ENCODE data around the gene ATRN. TPM values are rescaled to one million over a fixed set of nuclear protein-coding genes. Genes with fewer than 3 reads are reported as not detected.

Gene ATRN
- total RNA-seq, 1 donor from 2014 or later = 37.0 TPM

DNA sequence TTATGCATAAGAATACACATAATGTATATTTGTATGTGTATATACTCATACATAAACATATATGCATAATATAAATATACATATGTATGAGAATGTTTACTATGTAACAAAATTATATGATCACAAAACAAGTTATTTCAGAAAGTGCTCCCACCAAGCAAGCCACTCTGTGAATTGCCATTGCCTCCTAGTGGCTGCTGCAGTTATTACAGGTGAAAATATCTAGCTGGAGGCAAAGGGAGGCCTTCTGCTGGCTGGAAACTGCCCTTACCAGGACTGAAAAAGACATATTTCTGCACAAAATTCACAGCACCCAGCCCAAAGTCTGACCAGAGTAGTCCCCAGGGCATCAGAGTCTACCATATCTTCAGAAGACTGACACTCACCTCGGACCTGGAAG, 225.4 kb downstream of the ATRN start:
- TF ChIP-seq, protein P1, sequence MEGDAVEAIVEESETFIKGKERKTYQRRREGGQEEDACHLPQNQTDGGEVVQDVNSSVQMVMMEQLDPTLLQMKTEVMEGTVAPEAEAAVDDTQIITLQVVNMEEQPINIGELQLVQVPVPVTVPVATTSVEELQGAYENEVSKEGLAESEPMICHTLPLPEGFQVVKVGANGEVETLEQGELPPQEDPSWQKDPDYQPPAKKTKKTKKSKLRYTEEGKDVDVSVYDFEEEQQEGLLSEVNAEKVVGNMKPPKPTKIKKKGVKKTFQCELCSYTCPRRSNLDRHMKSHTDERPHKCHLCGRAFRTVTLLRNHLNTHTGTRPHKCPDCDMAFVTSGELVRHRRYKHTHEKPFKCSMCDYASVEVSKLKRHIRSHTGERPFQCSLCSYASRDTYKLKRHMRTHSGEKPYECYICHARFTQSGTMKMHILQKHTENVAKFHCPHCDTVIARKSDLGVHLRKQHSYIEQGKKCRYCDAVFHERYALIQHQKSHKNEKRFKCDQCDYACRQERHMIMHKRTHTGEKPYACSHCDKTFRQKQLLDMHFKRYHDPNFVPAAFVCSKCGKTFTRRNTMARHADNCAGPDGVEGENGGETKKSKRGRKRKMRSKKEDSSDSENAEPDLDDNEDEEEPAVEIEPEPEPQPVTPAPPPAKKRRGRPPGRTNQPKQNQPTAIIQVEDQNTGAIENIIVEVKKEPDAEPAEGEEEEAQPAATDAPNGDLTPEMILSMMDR (IDR thresholded peaks at IDR 0.05; ENCODE audit: unreplicated experiment) = peak; percentile 70
- H3K27me3 Mint-ChIP-seq (ENCODE audit: unreplicated experiment) = peaks cover 2% of the 10 kb centered on the region
- no peaks in the 10 kb centered on the region for H3K9me3 Mint-ChIP-seq (ENCODE audit: unreplicated experiment)
- H3K4me1 Mint-ChIP-seq (ENCODE audit: unreplicated experiment) = no peaks in the 10 kb centered on the region
- no peak for DNase-seq (ENCODE audit: low spot score)
- no peak overlapping the region for H3K27ac Mint-ChIP-seq (ENCODE audit: unreplicated experiment)
- no peak overlapping the region for H3K4me3 Mint-ChIP-seq (ENCODE audit: unreplicated experiment)
- H3K36me3 Mint-ChIP-seq (ENCODE audit: low read depth, unreplicated experiment) = no peaks in the 10 kb centered on the region

DNA sequence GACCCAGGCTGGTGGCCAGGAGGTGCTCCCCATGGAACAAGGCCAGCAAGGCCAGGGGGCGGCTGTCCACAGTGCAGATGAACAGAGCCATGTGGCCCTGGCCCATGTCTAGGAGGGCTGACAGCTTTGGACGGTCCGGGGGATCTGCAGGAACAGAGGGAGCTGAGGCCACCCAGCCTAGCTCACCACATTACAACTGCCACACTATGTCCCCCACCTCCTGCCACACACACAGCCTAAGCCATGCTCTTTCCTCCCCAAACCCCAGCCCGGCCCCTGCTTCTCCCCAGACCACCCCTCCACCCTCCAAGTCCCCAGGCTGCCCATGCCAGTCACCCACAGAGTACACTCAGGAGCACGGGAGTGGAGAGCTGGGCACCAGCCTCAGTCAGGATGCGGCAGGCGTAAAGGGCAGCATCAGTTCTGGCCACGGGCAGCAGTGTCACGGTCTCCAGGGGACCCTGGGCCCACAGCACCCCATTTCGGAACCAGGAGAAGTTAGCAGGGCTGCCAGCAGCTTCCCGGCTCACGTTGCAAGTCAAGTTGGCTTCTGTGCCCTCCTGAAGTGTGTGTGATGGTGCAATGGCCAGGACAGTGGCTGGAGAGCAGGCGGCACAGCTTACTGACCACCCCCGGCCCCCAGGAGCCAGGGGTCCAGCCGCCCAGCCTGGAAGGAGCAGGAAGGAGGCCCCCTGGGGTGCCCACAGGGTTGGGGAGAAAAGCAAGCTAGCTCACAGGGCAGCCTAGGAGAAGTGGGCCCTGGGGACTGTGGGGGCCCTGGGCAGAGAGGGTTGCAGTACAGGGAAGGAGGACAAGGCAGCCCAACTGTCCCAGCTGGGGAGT, 226.1 kb downstream of the ATRN start:
- TF ChIP-seq, protein P1 (IDR thresholded peaks at IDR 0.05; ENCODE audit: unreplicated experiment) = no peak
- DNase-seq (ENCODE audit: low spot score) = no peak
- Mint-ChIP-seq H3K27me3 (ENCODE audit: unreplicated experiment) (peaks cover 2% of the 10 kb centered on the region), H3K27ac (ENCODE audit: unreplicated experiment) (no peak overlapping the region), H3K36me3 (ENCODE audit: low read depth, unreplicated experiment) (no peaks in the 10 kb centered on the region), H3K9me3 (ENCODE audit: unreplicated experiment) (no peaks in the 10 kb centered on the region), H3K4me3 (ENCODE audit: unreplicated experiment) (no peak overlapping the region), H3K4me1 (ENCODE audit: unreplicated experiment) (no peaks in the 10 kb centered on the region)

DNA sequence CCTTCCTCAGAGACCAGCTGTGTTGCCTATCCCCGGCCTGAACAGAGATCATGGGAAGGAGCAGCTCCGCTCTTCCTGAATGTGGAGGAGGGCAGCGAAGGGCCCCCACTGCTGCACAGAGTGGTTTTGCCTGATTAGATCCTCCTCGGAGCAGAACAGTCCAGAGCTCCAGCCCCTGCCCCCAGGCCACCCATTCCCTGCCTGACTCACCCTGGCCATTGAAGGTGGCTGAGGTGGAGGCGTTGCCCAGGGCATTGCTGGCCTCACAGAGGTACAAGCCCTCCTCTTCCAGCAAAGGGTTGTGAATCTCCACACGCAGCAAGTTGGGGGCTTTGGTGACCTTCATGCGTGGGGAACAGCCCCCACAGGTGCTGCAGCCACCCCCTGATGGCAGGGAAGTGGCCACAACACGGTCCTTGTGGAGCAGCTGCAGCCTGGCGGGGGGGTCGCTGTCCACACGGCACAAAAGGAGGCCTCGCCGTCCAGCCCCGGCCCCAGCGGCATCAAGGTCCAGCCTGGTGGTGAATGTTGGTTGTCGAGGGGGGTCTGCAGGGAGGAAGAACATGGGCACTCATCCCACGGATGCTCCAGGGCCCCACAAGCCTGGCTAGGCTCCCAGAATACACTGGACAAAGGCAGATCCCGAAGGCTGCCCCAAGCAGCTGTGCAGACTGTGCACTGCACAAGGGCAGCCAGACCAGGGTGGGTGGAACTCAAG, 226.9 kb downstream of the ATRN start:
- TF ChIP-seq, protein P1 (IDR thresholded peaks at IDR 0.05; ENCODE audit: unreplicated experiment) = no peak
- Mint-ChIP-seq H3K36me3 (ENCODE audit: low read depth, unreplicated experiment) (no peaks in the 10 kb centered on the region), H3K4me1 (ENCODE audit: unreplicated experiment) (no peaks in the 10 kb centered on the region), H3K27me3 (ENCODE audit: unreplicated experiment) (peaks cover 2% of the 10 kb centered on the region), H3K27ac (ENCODE audit: unreplicated experiment) (no peak overlapping the region), H3K4me3 (ENCODE audit: unreplicated experiment) (no peak overlapping the region), H3K9me3 (ENCODE audit: unreplicated experiment) (no peaks in the 10 kb centered on the region)
- DNase-seq (ENCODE audit: low spot score) = no peak

DNA sequence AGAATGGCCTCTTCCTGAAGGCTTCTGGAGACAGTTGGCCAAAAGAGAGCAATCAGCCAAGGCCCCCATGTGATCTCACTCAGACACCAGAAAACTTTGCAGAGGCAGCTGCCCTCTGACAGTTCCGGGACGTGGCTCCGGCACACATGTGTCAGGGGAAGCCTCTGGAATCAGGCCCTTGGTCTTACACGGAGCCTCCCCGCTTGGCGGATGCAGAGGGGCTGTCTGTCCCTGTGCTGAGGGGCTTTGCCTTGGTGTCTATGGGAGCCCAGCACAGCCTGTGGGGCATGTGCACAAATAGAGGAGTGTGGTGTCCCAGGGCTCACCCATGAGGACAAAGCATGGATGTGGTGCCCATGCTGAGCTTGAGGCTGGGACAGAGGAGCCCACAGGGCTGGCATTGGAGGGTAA, 227.8 kb downstream of the ATRN start:
- Mint-ChIP-seq H3K27me3 (ENCODE audit: unreplicated experiment) (peaks cover 2% of the 10 kb centered on the region), H3K4me3 (ENCODE audit: unreplicated experiment) (no peak overlapping the region), H3K27ac (ENCODE audit: unreplicated experiment) (no peak overlapping the region)

More for the DNA sequence above, 227.8 kb downstream of the ATRN start:
- Mint-ChIP-seq H3K4me1 (ENCODE audit: unreplicated experiment) (no peaks in the 10 kb centered on the region), H3K9me3 (ENCODE audit: unreplicated experiment) (no peaks in the 10 kb centered on the region), H3K36me3 (ENCODE audit: low read depth, unreplicated experiment) (no peaks in the 10 kb centered on the region)
- TF ChIP-seq, protein P1 (IDR thresholded peaks at IDR 0.05; ENCODE audit: unreplicated experiment) = no peak
- DNase-seq (ENCODE audit: low spot score) = no peak
